Astrocyte (in vitro differentiated cells and primary cell): Measurements from ENCODE around the gene AP2S1. TPM values are rescaled to one million over a fixed set of nuclear protein-coding genes. Genes with fewer than 3 reads are reported as not detected.

Experiments
- DNase-seq: peaks from one replicate; pipeline ENCODE4 v3.0.0-alpha.2; 2010; ENCODE audit warnings: low read depth
- FAIRE-seq: peaks from 2 replicates; lab custom pipeline; 2011; peaks lifted over from hg19 to GRCh38; lab: Jason Lieb, UNC
- H2AFZ ChIP-seq: 2 replicates; pipeline ENCODE4 v1.6.0; 2012; ENCODE audit warnings: low read depth, low read length, inconsistent platforms
- H3K27ac ChIP-seq: 2 replicates; pipeline ENCODE4 v1.5.1; 2011; ENCODE audit warnings: low read depth, low read length, inconsistent platforms
- H3K27me3 ChIP-seq: 2 replicates; pipeline ENCODE4 v1.6.0; 2011; ENCODE audit warnings: low read length, inconsistent platforms; ENCODE audit not compliant: insufficient read depth
- H3K36me3 ChIP-seq: 2 replicates; pipeline ENCODE4 v1.5.1; 2011; ENCODE audit warnings: low read length, inconsistent platforms; ENCODE audit not compliant: insufficient read depth
- H3K4me1 ChIP-seq: 2 replicates; pipeline ENCODE4 v1.5.1; 2011; ENCODE audit warnings: low read length, inconsistent platforms; ENCODE audit not compliant: insufficient read depth
- H3K4me2 ChIP-seq: 2 replicates; pipeline ENCODE4 v1.6.0; 2012; ENCODE audit warnings: low read length, inconsistent platforms
- H3K4me3 ChIP-seq: 2 replicates; pipeline ENCODE4 v1.5.1; 2011; ENCODE audit warnings: low read depth, mild to moderate bottlenecking, low read length, inconsistent platforms; ENCODE audit not compliant: insufficient read depth
- H3K79me2 ChIP-seq: 2 replicates; pipeline ENCODE4 v1.6.0; 2012; ENCODE audit warnings: mild to moderate bottlenecking, low read length, inconsistent platforms; ENCODE audit not compliant: insufficient read depth
- H3K9ac ChIP-seq: 2 replicates; pipeline ENCODE4 v1.6.0; 2012; ENCODE audit warnings: mild to moderate bottlenecking, low read length, inconsistent platforms
- H3K9me3 ChIP-seq: 2 replicates; pipeline ENCODE4 v1.5.1; 2012; ENCODE audit warnings: low read depth, mild to moderate bottlenecking, low read length, inconsistent platforms; ENCODE audit not compliant: insufficient read depth
- H4K20me1 ChIP-seq: 2 replicates; pipeline ENCODE4 v1.6.0; 2012; ENCODE audit warnings: low read length, inconsistent platforms; ENCODE audit not compliant: insufficient read depth
- H3K27ac Mint-ChIP-seq: one replicate; pipeline ENCODE4 v1.8.0; 2021; ENCODE audit warnings: mild to moderate bottlenecking, mixed read lengths; ENCODE audit not compliant: unreplicated experiment
- H3K27me3 Mint-ChIP-seq: one replicate; pipeline ENCODE4 v1.8.0; 2021; ENCODE audit warnings: low read depth, mixed read lengths; ENCODE audit not compliant: unreplicated experiment
- H3K36me3 Mint-ChIP-seq: one replicate; pipeline ENCODE4 v1.8.0; 2021; ENCODE audit warnings: low read depth, mixed read lengths; ENCODE audit not compliant: unreplicated experiment
- H3K4me1 Mint-ChIP-seq: one replicate; pipeline ENCODE4 v1.8.0; 2021; ENCODE audit warnings: low read depth, mixed read lengths; ENCODE audit not compliant: unreplicated experiment
- H3K4me3 Mint-ChIP-seq: one replicate; pipeline ENCODE4 v1.8.0; 2021; ENCODE audit warnings: mild to moderate bottlenecking, moderate library complexity, mixed read lengths; ENCODE audit not compliant: unreplicated experiment
- H3K9me3 Mint-ChIP-seq: one replicate; pipeline ENCODE4 v1.8.0; 2021; ENCODE audit warnings: mild to moderate bottlenecking, mixed read lengths; ENCODE audit not compliant: unreplicated experiment
- CTCF ChIP-seq: IDR thresholded peaks from 2 replicates; pipeline ENCODE4 v1.5.1; 2011; ENCODE audit warnings: low read depth, mild to moderate bottlenecking, inconsistent platforms, low read length, moderate library complexity; ENCODE audit not compliant: insufficient read depth
- EZH2 ChIP-seq: IDR thresholded peaks from 2 replicates; pipeline ENCODE4 v1.6.1; 2012; ENCODE audit warnings: mild to moderate bottlenecking, low read length, inconsistent platforms; ENCODE audit not compliant: insufficient read depth
- total RNA-seq: library from RNA; stranded (reverse); gene quantifications from 2 replicates; pipeline ENCODE4 v1.2.1, GENCODE V29; 2021

Gene AP2S1
- total RNA-seq, 1 donor from 2014 or later: 278 TPM

- H3K4me1 ChIP-seq: peaks cover 8% of the 10 kb centered on the region
- no peak overlapping the region for H3K27ac ChIP-seq
- H3K36me3 ChIP-seq: peaks cover 29% of the 10 kb centered on the region
- no peaks in the 10 kb centered on the region for H3K9me3 ChIP-seq
- no peak overlapping the region for H3K27ac Mint-ChIP-seq
- DNase-seq (no peak), FAIRE-seq (no peak)
- TF ChIP-seq CTCF (no peak), EZH2 (no peak)
- peaks cover 12% of the 10 kb centered on the region for H3K4me1 Mint-ChIP-seq
- H3K4me3 Mint-ChIP-seq: peak overlapping the region; percentile 69
- peaks cover 28% of the 10 kb centered on the region for H3K36me3 Mint-ChIP-seq
- H3K79me2 ChIP-seq: peaks cover 35% of the 10 kb centered on the region
- H4K20me1 ChIP-seq: peaks cover 65% of the 10 kb centered on the region
- peak overlapping the region; percentile 8 for H3K4me2 ChIP-seq
- H3K27me3 ChIP-seq: no peaks in the 10 kb centered on the region
- no peak overlapping the region for H3K4me3 ChIP-seq
- no peak overlapping the region for H3K9ac ChIP-seq
- H2AFZ ChIP-seq: no peak overlapping the region
- no peaks in the 10 kb centered on the region for H3K27me3 Mint-ChIP-seq
- H3K9me3 Mint-ChIP-seq: no peaks in the 10 kb centered on the region
Measured at GRCh38 chr19:46841458-46842083, 9.1 kb downstream of the AP2S1 start.

DNA sequence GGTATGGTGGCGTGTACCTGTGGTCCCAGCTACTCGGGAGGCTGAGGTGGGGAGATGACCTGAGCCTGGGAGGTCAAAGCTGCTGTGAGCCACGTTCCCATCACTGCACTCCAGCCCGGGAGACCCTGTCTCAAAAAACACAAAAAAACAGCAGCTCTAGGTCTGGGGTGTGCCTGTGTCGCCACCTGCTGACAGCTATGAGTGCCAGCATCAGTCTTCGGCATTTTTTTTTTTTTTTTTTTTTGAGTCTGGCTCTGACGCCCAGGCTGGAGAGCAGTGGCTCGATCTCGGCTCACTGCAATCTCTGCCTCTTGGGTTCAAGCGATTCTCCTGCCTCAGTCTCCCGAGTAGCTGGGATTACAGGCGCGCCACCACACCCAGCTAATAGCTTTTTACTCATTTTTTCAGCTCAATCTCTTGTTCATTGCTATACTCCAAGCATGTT lies 10.1 kb downstream of the AP2S1 start:
- no peak for FAIRE-seq
- no peak overlapping the region for H3K27ac ChIP-seq
- H3K9me3 ChIP-seq: no peaks in the 10 kb centered on the region
- peak overlapping the region; percentile 41 for H3K27ac Mint-ChIP-seq
- TF ChIP-seq EZH2 (no peak), CTCF (peak; percentile 89)
- no peak overlapping the region for H3K4me3 Mint-ChIP-seq
- H3K4me2 ChIP-seq: no peak overlapping the region
- H3K9ac ChIP-seq: no peak overlapping the region
- DNase-seq: no peak
- H3K4me1 Mint-ChIP-seq: peaks cover 10% of the 10 kb centered on the region
- no peaks in the 10 kb centered on the region for H3K9me3 Mint-ChIP-seq
- H2AFZ ChIP-seq: no peak overlapping the region
- H3K4me3 ChIP-seq: no peak overlapping the region
- peaks cover 24% of the 10 kb centered on the region for H3K36me3 Mint-ChIP-seq
- peaks cover 33% of the 10 kb centered on the region for H3K36me3 ChIP-seq
- peaks cover 8% of the 10 kb centered on the region for H3K4me1 ChIP-seq
- peaks cover 56% of the 10 kb centered on the region for H4K20me1 ChIP-seq
- no peaks in the 10 kb centered on the region for H3K27me3 Mint-ChIP-seq
- H3K27me3 ChIP-seq: no peaks in the 10 kb centered on the region
- peaks cover 25% of the 10 kb centered on the region for H3K79me2 ChIP-seq

DNA sequence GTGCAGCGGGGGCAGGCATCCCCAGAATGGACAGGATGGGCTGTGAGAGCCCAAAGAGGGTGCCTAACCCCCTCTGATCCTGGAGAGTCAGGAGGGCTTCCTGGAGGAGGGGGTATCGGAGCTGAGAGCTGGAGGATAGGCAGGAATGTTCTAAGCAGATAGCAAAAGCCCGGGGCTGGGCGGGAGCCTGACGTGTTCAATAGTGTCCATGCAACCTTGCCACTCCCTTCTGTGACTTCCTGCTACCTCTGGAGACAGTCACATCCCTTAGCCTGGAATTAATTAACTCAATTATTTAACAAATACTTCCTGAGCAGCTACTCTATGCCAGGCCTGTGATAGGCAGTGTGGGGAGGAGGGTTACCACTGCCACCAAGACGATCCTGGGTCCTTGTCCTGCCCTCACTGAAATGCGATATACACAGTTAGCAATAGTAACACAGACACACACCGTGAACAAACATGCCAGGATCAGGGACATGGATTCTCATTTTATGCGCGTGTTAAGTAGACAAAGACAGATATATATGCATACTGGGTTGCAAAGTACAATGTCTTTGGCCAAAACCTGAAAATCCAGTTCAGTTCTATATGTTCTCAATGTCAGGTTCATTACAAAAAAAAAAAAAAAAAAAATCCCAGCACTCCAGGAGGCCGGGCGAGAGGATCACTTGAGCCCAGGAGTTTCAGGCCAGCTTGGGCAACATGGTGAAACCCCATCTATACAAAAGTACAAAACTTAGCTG lies 10.7 kb downstream of the AP2S1 start:
- Histone ChIP-seq H3K36me3 (peaks cover 33% of the 10 kb centered on the region), H3K4me1 (peaks cover 8% of the 10 kb centered on the region), H3K27ac (no peak overlapping the region), H3K9me3 (no peaks in the 10 kb centered on the region), H2AFZ (no peak overlapping the region), H3K4me3 (no peak overlapping the region), H3K79me2 (peaks cover 24% of the 10 kb centered on the region), H3K4me2 (no peak overlapping the region), H3K9ac (no peak overlapping the region), H4K20me1 (peaks cover 53% of the 10 kb centered on the region), H3K27me3 (no peaks in the 10 kb centered on the region)
- no peaks in the 10 kb centered on the region for H3K27me3 Mint-ChIP-seq
- no peak for DNase-seq
- no peaks in the 10 kb centered on the region for H3K9me3 Mint-ChIP-seq
- TF ChIP-seq EZH2 (no peak), CTCF (no peak)
- H3K27ac Mint-ChIP-seq: peak overlapping the region; percentile 41
- FAIRE-seq: no peak
- H3K36me3 Mint-ChIP-seq: peaks cover 24% of the 10 kb centered on the region
- H3K4me3 Mint-ChIP-seq: no peak overlapping the region
- H3K4me1 Mint-ChIP-seq: peaks cover 10% of the 10 kb centered on the region
